Activated T-helper 9 cell treated with anti-CD3 and anti-CD28 coated beads, Interleukin-2, amount 50 U/mL, for 16 hours (primary cell): ENCODE measurements around the gene CAMK2B.

Experiments used
- DNase-seq: peaks from one replicate; pipeline ENCODE4 v3.0.0-alpha.2; 2020; ENCODE audit warnings: low read depth

The CAMK2B gene

DNA sequence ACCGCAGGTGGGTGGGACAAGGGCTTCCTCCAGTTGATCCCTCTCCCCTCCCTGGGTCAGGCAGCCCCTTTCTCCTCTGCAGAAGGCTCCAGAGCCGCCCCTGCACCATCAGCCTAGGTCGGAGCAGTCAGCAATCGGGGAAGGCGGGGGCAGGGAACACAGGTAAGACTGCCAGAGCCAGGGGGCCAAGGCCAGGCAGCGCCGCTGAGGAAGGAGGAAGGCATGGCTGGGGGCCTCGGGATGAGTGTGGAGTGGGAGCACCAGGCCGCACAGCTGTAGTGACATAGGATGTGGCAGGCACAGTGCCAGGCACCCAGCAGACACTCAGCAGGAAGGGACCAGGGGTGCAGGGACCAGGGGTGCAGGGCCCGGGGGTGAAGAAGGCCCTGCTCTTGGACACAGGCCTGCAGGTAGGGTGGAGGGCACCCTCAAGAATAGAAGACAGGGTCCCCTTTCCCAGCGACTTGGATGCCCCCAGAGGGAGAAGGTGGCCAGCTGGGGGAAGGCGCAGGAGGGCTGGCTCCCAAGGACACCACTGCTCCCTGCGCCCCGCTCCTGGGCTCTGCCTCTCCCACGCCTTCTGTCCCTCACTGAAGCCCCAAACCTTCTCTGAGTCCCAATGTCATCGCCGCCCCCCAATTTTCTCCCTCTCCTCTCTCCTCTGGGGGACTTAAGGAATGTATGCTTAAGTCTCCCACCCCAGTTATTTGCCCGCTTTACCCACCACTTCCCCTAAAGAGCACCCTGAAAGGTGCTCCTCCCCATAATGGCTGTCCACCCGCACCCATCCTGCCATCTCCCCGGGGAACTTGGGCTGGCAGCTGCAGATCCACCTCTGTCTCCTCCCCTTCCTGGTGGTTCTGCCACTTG lies 38.5 kb downstream of the CAMK2B start:
- no peak for DNase-seq

DNA sequence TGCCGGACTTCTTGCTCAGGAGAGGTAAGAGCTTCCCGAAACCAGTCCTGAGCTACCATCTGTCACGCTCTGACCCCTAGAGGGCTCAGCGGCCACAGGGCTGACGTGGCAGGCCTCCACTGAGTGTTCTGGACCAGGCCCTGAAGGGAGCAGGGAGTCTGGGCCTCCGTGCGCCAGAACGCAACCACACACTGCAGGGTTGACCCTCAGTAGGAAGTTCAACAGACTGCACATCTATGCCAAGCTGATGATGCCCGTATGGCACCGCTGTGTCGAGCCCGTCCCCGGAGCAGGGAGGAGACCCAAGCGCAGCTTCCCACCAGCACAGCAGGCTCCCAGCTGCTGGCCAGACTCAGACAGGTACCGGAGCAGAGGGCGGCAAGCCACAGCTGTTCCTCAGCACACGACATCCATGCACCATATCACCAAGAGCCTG lies 39.2 kb downstream of the CAMK2B start:
- DNase-seq, result no peak

DNA sequence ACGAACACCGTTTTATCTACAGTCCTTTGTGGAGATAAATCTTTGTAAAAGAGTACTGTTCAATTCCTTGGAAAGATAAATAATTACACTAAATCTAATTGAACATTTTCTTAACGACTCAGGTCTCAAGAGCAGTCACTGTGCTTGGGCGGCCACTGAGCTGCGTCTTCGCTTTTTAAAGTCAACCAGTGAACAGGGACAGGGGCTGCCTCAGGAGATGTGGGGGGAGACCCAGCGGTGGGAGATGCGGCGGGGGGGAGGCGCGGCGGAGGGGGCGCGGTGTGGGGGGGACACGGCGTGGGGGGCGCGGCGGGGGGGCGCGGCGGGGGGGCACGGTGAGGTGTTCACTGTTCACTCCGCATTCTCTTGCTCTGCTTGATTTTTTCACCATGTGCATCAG lies 39.8 kb downstream of the CAMK2B start:
- no peak for DNase-seq

DNA sequence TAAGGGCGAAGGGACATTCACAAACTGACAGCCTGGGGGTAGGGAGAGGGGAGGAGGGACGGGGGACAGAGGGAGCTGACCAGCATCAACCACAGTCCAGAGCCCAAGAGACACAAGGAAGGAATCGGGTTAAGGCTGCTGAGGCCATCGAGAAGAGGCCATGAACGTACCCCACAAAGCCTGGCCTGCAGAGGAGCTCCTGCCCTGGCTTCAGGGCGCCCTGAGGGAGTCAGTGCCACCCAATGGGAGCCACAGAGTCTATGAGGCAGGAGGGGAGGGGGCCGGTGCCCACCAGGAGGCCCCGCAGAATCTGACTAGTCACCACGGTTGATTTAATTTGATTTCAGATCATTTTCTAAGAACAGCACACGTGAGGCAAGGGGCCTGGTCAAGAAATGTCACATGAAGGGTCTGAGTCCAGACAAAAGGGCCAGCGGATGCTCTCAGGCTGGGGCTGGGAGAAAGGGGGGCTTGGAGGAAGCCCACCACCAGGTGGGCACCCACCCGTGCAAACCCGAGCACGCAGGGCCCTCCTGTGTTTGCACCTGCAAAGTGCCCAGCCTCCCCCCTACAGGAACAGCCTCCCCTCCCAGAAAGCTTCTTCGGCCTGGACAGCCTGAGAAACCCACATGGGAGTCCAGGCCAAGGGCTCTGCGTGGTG lies 40.4 kb downstream of the CAMK2B start:
- no peak for DNase-seq

DNA sequence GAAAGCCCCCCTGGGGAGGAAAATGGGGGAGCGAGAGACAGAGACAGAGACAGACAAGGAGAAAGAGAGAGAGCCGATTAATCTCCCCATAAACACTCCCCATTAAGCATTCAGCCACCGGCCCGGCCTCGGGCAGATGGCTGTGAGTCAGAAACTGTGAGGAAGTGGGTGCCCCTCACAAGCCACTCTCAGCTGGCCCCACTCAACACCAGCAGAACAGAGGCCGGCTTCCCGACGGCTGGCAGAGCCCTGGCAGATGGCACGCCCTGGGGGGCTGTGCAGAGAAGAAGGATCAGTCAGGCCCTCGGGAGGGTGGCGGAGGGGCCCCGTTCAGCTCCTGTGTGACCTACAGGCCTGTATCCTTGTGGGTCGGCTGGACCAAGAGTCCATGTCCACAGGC lies 41.2 kb downstream of the CAMK2B start:
- no peak for DNase-seq

DNA sequence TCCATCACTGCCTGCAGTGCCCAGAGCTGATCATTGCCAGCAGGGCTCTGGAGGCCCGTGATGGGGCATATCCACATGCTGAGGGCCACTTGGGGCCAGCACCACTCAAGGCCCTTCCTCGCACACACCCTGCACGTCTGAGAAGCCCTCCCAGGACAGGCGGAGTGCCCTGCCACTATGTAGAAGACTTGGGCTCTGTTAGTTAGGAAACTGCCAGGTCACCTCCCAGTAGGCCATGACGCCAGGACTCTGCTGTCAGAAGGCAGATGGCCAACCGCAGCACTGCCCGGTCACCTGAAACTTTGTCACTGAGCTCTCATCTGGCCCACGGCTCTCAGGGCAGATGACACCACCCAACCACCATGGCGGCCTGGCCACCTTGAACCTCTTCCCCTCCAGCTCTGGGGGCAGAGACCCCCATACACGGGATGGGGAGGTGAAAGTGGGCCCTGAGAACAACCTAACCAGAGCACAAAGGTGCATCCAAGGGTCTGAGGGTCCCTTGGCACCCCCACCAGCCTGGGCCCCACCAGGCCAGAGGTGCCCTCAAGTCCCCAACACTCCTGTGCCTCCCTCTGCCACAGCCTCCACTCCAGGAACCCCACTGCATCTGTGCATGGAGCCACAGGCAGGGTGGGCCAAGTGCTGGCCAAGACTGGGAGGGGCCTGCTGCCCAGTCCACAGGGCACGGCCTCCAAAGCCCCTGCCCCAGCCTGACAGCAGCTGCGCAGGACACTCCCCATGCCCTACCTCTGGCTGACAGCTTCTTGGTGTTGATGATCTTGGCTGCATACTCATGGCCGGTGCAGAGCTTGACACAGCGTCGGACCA lies 41.8 kb downstream of the CAMK2B start:
- no peak for DNase-seq

DNA sequence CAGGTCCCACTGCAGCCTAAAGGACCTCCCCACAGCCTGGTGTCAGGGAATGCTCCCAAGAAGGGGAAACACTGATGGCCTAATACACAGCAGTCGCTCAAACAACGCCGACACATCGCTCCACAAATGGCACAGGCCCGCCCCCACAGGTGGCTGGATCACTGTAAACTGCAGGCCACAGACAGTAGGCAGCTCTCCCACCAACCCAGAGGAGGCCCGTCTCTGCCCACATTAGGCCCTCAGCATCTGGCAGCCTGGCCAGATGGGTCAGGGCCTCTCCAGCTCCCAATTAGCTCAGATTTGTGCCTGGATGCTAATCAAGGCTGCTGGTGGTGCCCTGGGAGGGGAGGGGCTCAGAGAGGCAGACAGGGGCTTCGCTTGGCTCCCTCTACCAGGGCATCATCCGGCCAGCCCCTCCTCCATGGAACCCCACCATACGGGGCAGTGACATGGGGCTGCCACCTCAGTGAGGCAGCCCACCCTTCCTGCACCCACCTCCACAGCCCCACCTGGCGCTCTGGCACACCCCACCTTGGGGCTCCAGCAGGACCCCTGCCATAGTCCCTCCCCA lies 42.7 kb downstream of the CAMK2B start:
- DNase-seq, result no peak

DNA sequence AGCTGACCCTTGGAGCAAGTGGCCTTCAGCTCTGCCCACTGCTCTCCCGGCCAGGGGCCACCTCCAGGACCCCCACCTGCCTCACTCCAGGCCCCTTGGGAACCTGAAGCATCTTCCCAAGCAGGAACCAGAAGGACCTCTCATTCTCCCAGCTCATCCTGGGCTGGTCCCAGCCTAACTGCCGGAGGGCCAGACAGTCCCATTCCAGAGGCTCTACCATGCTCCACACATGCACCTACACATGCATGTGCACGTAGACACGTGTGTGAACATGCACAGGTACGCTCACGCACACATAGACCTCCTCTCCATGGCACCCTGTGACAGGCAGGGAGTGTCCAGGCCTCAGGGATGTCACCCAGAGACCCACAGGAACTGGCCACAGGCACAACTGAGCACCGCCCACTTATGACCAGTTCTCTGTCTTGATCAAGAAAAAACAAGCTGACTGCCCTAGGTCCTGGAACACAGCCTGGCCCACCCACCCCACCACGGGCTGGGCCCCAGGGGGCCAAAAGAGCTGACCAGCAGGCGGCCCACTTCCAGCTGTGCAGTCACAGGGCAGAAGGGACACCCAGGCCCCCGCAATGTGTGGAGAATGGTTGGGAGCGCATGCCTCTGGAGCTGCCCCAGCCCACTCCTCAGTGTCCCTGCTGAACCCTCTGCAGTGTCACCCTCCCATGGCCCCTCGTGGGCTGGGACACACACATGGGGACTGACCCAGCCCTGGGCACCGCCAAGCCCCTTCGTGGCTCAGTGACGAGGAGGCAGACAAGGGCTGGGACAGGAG lies 43.4 kb downstream of the CAMK2B start:
- no peak for DNase-seq

DNA sequence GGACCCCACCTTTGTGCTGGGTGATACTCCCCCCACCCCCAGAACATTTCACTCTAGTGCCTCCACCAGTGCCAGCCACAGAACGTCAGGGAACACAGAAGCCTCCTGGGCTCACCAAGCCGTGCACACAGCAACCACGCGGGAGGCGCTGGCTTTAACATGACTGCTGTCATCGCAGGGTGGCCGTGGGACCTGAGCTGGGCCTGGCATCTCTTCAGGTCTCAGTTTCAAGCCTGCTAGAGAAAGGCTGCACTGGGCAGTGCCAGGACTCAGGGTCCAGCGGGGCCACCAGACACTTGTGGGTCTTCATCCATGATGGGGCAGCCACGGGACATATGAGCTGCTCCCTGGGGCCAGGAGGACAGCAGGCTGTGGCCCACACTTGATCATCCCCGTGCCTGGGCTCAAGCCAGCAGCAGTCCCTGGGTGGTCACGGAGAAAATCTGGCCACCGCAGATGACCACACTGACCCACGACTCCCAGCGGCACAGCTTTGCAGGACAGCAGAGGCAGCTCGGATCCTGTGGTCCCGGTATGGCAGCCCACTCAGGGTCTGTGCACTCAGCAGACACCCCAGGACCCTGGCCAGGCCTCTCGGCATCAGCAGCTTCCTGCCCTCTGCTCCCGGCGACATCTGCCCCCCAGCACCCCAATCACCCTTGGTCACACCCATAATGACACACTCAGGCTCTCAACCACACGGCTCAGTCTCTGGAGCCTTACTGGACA lies 44.2 kb downstream of the CAMK2B start:
- DNase-seq, result no peak

DNA sequence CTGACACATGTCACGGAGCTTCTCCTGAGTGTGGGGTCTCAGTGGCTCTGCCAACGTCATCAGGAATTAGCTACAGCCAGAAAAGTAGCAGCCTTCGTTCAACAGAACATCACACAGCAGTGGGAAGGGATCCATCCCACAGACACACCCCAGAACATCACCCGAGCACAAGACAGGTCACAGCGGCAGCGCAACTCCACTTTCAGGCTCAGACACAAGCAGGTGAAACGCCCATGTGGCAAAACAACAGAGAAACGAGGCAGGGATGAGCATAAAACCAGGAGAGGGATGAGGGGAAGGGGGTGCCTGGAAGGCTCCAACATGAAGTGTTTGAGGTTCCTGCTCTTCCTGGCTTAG lies 44.8 kb downstream of the CAMK2B start:
- no peak for DNase-seq

DNA sequence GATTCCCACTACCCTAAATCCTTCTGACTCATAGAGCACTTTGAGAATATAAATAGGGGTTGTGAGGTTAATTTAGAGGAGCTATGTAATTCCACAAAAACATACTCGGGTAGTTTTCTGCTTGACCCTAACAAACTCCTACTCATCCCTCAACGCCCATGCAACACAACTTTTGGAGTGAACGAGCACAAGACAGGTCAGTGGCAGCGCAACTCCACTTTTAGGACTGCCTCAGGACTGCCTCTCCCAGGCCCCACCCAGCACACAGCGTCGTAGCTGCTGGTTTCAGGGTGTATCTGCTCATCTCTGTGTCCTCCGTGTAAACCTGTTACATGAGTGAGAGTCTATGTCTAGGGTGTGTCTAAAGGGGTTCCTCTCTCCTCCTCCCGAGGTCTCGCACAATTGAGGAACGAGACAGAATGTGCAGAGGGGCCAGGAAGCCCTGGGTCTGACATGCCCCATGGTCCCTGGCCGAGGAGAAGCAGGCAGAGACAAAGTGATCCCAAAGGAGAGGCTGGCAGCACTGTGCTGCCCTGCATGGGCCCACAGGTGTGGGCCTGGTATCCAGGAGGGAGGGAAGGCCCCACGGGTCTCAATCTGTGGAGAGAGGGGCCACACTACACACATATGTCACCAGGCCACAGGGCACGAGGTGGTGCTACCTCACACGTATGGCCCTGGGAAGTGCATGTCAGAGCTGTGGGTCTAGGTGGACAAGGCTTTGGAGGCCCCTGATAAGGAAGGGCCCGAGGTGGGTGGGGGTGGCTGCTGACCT lies 45.5 kb downstream of the CAMK2B start:
- DNase-seq, result no peak

DNA sequence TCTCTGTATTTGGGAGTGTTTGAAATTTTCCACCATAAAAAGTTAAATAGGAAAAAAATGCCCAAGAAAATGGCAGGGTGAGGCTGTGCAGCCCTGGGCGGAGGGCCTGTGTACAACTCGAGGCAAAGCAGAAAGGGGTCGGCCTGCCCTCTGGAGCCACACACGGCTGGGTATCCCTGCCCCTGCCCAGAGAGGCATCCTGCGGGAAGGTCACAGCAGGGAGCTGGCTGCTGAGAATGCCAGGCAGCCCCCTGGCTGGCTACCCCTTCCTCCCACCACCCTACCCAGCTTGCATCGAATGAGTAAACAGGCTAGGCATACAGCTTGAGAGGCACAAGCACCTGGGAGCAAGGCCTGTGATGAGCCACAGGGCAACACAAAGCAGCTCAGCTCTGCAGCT lies 46.1 kb downstream of the CAMK2B start:
- no peak for DNase-seq

DNA sequence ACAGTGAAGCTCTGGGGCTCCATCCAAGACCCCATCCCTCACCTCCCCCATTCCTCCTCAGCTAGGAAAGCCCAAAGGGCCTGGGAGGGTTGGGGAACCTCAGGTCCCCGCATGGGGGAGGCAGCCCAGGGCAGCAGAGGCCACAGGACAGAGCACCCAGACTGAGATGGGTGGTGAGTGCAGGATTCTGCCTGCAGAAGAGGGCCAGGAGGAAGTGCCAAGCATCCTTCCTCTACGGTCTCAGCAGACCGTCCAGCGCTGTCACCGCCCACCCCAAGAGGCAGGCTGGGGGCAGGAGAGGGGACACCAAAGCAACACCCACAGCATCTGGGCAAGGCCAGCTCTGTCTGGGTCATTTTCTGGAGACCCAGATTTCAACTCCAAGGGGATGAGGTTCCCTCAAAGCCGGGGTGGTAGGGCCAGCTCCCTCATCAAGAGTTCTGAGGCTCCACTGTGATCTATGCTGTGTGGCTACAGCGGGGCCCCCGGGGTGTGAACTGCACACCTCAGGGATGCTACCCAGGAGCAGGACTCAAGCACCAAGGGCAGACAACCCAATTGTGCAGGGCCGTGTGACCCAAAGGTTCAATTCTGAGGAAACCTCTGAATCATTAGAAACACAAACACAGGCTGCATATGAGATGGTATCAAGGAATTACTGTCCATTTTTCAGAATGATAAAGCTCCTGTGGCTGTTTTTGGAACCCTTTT lies 46.8 kb downstream of the CAMK2B start:
- no peak for DNase-seq

DNA sequence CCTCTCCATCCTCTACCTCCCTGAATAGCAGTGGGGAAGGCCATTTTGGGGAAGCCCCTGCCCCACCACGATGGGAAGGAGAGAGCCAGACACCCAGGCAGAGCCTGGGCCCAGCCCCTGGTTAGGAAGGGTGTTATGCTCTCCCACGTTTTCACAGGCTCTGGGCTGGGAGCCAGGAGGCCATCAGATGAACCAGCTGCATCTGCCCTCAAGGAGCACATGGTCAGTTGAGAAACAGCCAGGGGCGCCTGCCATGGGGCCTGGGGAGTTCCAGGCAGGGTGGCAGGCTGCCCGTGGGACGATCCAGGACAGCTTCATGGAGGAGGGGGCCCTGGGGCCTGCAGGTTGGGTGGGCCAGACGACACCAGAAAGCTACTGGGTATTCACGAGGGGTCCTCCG lies 47.5 kb downstream of the CAMK2B start:
- DNase-seq, result no peak

DNA sequence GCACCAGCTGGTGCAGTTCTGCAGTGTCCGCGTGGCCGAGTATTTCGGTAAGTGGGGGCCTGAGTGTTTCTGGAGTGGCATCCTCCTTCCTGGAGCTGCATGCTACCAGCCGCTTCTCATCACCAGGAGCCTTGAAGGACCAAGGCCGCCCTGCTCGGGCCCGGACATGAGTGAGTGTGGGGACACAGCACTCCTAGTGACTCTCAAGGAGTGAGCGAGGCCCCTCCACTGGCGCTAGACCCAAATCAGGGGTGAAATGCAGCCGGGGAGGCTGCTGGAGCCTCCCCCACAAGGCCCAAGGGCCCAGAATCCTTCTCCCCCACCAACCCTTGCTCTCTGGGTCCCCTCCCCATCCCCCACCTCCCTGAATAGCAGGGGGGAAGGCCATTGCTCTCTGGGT lies 48.0 kb downstream of the CAMK2B start:
- DNase-seq, result no peak

DNA sequence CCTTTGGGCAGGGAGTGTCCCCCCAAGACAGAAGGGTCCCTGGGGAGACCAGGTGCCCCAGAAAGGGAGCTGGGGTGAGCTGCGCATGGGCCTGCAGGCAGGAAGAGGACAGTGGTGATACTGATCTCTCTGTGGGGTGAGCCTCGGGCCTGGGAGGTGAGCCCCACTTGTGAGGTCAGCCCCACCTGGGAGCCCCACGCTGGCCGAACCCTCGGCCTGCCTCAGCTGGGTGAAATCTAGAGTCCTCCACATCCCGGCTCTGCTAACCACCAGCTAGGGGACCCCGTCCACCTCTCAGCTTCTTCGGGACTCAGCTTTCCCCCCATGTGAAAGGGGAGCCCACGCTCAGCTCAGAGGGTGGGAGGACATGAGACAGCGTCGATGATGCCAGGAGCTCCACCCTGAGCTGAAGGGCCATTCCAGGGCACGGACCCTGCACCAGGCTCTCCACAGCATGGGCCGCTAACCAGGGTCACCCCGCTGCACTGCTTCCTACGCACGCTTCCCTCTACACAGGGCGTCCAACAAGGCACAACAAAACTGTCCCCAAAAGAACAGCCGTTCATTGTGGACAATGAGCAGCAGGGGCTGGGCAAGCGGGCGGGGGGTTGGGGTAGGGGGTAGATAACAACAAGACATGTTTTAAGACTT lies 48.7 kb downstream of the CAMK2B start:
- no peak for DNase-seq

DNA sequence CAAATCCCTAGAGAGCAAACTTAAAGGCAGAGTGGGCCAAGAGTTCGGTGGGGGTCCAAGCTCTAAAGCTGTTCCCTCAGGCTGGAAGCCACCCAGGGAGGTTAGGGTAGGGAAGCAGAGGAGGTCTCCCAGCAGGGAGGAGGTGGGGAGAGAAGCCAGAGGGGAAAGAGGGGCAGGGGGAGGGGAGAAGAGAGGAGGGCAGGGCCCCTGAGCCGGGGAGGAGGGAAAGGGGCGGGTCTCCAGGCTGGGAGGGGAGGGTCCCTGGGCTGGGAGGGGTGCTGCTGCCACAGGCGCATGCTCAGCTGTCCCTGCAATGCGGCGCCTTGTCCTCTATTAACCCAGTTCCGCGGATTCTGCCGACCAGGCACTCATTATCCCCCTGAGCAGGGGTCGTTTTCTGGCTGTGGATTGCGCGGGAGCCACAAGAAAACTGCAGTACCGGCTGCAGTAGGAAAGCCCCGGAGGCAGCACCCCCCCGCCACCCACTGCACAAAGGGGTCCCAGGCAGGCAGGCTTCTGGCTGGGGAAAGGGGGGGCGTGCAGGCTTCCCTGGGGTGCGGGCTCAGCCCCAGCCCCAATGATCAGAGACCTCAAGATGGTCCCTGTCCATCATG lies 49.3 kb downstream of the CAMK2B start:
- no peak for DNase-seq

DNA sequence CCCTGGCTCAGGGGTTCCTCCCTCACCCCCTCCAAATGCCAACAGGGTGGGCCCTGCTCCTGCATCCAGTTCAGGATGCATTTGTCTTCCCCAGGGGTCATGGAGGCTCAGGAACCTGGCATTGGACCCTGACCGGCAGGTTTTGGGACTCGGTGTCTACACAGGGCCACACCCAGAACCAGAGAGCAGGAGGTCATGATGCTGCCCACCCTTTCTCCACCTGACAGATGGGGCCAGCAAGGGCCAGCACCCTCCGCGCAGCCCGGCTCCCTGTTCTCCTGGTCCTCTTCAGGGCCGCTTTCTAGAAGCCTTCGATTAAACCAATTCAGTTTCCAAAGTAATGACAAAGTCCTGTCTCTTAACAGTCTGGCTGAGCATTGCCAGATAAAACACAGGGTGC lies 50.2 kb downstream of the CAMK2B start:
- DNase-seq, result no peak

DNA sequence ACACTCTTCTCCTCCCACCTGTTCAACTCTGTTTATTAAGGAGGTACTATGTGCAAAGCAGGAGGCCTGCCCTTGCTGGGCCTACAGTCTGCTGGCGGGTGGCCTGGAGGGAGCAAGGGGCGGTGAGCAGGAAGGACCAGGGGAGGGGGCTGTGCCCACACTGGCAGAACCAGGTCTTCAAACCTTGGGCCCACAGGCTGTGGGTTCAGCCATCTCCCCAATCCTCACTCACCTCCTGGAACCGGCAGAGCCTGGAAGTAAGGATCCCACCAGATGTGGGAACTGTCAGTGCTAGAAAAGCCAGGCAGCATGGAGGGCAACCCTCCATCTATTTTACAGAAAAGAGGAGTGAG lies 50.8 kb downstream of the CAMK2B start:
- DNase-seq, result no peak
